Anterior cingulate cortex (tissue), 58 donors: ENCODE data around the gene CCDC40.
A peak's percentile ranks its signal among the peaks of the same experiment; 100 is the strongest.

Source experiments
- DNase-seq, 58 donors: peaks; one replicate each; lab custom pipeline; 2025; lab: John Stamatoyannopoulos, UW

CCDC40 gene

DNA sequence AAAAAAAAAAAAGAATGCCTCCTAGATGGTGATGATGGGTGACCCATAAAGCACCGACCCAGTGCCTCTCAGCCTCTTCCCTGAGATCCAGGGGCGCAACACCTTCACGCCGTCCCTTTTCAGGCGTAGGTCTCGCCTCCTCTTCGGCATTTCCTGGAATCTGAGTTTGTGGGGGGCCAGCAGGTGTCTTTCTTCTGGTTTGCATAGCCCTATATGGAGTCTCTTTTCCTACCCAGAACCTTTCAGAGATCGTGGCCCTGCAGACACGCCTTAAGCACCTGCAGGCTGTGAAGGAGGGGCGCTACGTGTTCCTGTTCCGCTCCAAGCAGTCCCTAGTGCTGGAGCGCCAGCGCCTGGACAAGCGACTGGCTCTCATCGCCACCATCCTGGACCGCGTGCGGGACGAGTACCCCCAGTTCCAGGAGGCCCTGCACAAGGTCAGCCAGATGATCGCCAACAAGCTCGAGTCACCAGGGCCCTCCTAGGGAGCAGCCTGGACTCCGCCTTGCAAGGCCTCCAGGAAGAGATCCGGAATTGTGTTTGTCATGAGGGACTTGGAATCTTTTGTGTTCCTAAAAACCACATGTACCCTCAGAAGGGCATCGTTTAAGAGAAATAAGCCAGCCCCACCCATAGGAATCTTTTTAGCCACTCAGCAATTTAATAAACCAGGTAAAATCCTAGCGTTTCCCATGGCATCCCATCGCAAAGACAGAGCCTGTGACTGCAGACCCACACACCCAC, 63.0 kb downstream of the CCDC40 start:
- DNase-seq = no peak

- no peak for DNase-seq
Measured at GRCh38 chr17:80100035-80100323, 63.5 kb downstream of the CCDC40 start.

- peak in 57 of 58 donors; percentile 38 to 88 (median 74) for DNase-seq
Measured at GRCh38 chr17:80101011-80101945, 64.8 kb downstream of the CCDC40 start, which contains the start of gene GAA. Gene GAA (plus strand): TSS chr17:80101581. CDS start chr17:80104587, 3,006 bp downstream.

DNA sequence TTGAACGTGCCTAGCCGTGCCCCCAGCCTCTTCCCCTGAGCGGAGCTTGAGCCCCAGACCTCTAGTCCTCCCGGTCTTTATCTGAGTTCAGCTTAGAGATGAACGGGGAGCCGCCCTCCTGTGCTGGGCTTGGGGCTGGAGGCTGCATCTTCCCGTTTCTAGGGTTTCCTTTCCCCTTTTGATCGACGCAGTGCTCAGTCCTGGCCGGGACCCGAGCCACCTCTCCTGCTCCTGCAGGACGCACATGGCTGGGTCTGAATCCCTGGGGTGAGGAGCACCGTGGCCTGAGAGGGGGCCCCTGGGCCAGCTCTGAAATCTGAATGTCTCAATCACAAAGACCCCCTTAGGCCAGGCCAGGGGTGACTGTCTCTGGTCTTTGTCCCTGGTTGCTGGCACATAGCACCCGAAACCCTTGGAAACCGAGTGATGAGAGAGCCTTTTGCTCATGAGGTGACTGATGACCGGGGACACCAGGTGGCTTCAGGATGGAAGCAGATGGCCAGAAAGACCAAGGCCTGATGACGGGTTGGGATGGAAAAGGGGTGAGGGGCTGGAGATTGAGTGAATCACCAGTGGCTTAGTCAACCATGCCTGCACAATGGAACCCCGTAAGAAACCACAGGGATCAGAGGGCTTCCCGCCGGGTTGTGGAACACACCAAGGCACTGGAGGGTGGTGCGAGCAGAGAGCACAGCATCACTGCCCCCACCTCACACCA, 65.7 kb downstream of the CCDC40 start:
- peak in 10 of 58 donors; percentile 12 to 45 (median 30) for DNase-seq

DNA sequence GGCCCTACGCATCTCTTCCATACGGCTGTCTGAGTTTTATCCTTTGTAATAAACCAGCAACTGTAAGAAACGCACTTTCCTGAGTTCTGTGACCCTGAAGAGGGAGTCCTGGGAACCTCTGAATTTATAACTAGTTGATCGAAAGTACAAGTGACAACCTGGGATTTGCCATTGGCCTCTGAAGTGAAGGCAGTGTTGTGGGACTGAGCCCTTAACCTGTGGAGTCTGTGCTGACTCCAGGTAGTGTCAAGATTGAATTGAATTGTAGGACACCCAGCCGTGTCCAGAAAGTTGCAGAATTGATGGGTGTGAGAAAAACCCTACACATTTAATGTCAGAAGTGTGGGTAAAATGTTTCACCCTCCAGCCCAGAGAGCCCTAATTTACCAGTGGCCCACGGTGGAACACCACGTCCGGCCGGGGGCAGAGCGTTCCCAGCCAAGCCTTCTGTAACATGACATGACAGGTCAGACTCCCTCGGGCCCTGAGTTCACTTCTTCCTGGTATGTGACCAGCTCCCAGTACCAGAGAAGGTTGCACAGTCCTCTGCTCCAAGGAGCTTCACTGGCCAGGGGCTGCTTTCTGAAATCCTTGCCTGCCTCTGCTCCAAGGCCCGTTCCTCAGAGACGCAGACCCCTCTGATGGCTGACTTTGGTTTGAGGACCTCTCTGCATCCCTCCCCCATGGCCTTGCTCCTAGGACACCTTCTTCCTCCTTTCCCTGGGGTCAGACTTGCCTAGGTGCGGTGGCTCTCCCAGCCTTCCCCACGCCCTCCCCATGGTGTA, 66.4 kb downstream of the CCDC40 start:
- no peak for DNase-seq

GRCh38 chr17:80103449-80104085, 67.1 kb downstream of the CCDC40 start:
- no peak for DNase-seq

DNA sequence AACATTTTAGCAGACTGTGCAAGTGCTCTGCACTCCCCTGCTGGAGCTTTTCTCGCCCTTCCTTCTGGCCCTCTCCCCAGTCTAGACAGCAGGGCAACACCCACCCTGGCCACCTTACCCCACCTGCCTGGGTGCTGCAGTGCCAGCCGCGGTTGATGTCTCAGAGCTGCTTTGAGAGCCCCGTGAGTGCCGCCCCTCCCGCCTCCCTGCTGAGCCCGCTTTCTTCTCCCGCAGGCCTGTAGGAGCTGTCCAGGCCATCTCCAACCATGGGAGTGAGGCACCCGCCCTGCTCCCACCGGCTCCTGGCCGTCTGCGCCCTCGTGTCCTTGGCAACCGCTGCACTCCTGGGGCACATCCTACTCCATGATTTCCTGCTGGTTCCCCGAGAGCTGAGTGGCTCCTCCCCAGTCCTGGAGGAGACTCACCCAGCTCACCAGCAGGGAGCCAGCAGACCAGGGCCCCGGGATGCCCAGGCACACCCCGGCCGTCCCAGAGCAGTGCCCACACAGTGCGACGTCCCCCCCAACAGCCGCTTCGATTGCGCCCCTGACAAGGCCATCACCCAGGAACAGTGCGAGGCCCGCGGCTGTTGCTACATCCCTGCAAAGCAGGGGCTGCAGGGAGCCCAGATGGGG, 68.0 kb downstream of the CCDC40 start:
- no peak for DNase-seq

- DNase-seq = no peak
Measured at GRCh38 chr17:80104956-80105375, 68.5 kb downstream of the CCDC40 start.

GRCh38 chr17:80105762-80106161, 69.3 kb downstream of the CCDC40 start:
- peak in 31 of 58 donors; percentile 5 to 78 (median 28) for DNase-seq

- no peak for DNase-seq
Measured at GRCh38 chr17:80106176-80106575, 69.7 kb downstream of the CCDC40 start.

DNA sequence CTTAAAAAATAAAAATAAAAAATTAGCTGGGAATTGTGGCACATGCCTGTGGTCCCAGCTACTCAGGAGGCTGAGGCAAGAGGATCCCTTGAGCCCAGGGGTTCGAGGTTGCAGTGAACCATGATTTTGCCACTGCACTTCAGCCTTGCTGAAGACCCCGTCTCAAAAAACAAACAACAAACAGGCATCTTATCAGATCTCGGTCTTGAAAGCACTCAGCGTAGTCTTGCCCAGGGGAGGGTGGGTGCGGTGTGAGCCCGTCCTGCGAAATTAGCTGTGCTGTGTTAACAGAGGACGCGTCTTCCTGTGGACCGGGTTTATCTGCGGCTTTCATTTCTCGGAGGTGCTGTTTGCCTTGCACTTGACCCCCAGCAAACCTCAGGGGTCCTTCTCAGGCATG, 70.3 kb downstream of the CCDC40 start:
- DNase-seq = no peak

DNA sequence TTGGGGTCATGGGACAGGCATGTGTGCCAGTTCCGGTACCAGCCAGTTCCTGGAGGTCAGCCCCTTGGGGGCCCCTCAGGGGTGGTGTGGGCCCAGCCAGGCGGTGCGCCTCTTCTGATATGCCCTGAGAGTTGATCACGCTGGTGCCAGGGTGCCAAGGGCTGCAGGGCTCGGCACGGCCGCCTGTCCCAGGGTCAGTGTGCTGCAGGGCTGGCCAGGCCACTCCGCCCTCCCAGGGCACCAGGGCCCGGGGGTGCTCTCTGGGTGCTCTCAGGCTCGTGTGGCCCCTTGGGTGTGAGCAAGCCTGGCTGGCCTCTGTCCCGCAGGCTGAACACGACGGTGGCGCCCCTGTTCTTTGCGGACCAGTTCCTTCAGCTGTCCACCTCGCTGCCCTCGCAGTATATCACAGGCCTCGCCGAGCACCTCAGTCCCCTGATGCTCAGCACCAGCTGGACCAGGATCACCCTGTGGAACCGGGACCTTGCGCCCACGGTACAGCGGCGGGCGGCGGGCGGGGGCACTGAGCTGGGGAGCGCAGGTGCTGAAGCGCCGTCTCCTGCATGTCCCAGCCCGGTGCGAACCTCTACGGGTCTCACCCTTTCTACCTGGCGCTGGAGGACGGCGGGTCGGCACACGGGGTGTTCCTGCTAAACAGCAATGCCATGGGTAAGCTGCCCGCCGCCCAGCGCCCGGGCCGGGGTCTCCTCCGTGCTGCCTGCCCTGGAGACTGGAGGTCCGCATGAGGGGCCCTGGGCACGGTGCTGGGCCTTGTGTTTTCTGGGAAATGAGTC, 71.0 kb downstream of the CCDC40 start:
- DNase-seq = no peak

- no peak for DNase-seq
Measured at GRCh38 chr17:80108036-80108971, 71.9 kb downstream of the CCDC40 start.

DNA sequence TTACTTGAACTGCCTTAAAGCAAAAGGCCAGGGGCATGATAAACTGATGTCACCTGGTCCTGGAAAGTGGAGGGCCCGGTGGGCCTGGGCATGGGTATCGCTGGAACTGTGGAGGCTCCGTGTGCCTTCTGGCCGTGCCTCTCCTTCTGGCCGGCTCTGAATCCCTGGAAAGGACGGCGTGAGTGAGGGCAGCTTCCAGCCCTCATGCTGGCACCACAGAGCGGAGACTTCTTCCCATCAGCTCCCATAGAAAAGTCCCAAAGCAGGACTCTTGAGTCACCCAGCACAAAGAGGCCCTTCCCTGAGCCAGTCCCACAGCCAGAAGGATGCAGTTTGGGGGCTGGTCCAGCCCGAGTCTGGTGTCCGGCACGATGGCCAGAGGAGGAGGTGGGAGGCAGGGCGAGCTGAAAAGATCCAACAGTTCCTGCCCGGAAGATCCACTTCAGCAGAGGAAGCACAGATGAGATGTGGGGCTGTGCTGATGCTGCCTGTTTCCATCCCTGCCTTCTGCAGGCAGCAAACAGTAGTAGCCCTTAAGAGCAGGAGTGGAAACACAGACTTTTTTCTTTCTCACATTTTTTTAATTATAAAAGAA, 72.7 kb downstream of the CCDC40 start:
- no peak for DNase-seq

GRCh38 chr17:80109713-80110446, 73.4 kb downstream of the CCDC40 start:
- DNase-seq = no peak

DNA sequence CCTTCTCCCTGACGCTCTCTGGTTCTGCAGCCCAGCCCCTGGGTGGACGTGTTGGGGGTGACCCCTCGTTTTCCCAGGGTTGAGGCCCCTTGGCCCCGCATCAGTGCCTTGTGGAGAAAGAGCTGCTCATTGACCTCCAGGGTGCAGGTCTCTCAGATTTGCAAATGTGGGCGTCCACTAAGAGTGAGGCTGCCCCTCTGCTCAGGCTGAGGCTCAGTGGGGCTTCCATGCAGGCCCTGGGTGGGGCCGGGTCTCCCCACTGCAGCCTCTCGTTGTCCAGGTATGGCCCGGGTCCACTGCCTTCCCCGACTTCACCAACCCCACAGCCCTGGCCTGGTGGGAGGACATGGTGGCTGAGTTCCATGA, 74.0 kb downstream of the CCDC40 start:
- DNase-seq = no peak
